Gastroesophageal sphincter (tissue), 3 donors: ENCODE results near the gene PIGK.

ENCODE experiments used
- CTCF ChIP-seq, 4 experiments: fragments of 200-600 bp in 2 of 4; fragments of 450-650 bp in 2 of 4; sonication (generic) in 1 of 4; IDR thresholded peaks; one replicate each; pipeline ENCODE4 v1.5.1; 2017 to 2019; ENCODE audit warnings: antibody characterized with exemption in 4 of 4, mild to moderate bottlenecking in 2 of 4, moderate library complexity in 2 of 4
- EP300 ChIP-seq: sonication (generic); formaldehyde crosslinking; IDR thresholded peaks from one replicate; pipeline ENCODE4 v1.6.1; 2017; ENCODE audit warnings: antibody characterized with exemption, mild to moderate bottlenecking
- POLR2A ChIP-seq, 2 donors: fragments of 450-650 bp; IDR thresholded peaks; one replicate each; pipeline ENCODE4 v1.6.1; 2017; ENCODE audit warnings: antibody characterized with exemption in 2 of 2, mild to moderate bottlenecking in 2 of 2, moderate library complexity in 1 of 2
- POLR2AphosphoS5 ChIP-seq: sonication (generic); formaldehyde crosslinking; IDR thresholded peaks from one replicate; pipeline ENCODE4 v1.6.1; 2017; ENCODE audit warnings: antibody characterized with exemption

GRCh38 chr1:77230051-77230450, 10.8 kb upstream of the PIGK start:
- no peak for TF ChIP-seq CTCF (IDR thresholded peaks at IDR 0.05)
- TF ChIP-seq POLR2AphosphoS5 = no peak
- TF ChIP-seq POLR2A (IDR thresholded peaks at IDR 0.05) = no peak
- no peak for TF ChIP-seq EP300
